ENCODE measurements around the gene PITPNM2. TPM values are rescaled to one million over a fixed set of nuclear protein-coding genes. Genes with fewer than 3 reads are reported as not detected.

Gene PITPNM2
- total RNA-seq, 1 donor from 2014 or later, result 16.5 TPM

- DNase-seq (ENCODE audit: low read depth), result no peak
These were observed 7.0 kb downstream of the PITPNM2 start for GRCh38 chr12:123143736-123144461.

- peak; percentile 51 for DNase-seq (ENCODE audit: low read depth)
These were observed 7.8 kb downstream of the PITPNM2 start for GRCh38 chr12:123142921-123143735.

GRCh38 chr12:123142518-123142840 lies 8.4 kb downstream of the PITPNM2 start:
- no peak for DNase-seq (ENCODE audit: low read depth)

GRCh38 chr12:123141615-123142517 lies 9.0 kb downstream of the PITPNM2 start:
- peak; percentile 96 for DNase-seq (ENCODE audit: low read depth)

GRCh38 chr12:123140676-123141614 lies 9.9 kb downstream of the PITPNM2 start:
- peak; percentile 15 for DNase-seq (ENCODE audit: low read depth)

GRCh38 chr12:123139926-123140675 lies 10.8 kb downstream of the PITPNM2 start:
- peak; percentile 83 for DNase-seq (ENCODE audit: low read depth)

- DNase-seq (ENCODE audit: low read depth), result no peak
These were observed 15.2 kb downstream of the PITPNM2 start for GRCh38 chr12:123135688-123136087.

GRCh38 chr12:123134826-123135225 lies 16.1 kb downstream of the PITPNM2 start:
- DNase-seq (ENCODE audit: low read depth), result no peak

GRCh38 chr12:123134271-123134671 lies 16.6 kb downstream of the PITPNM2 start:
- peak; percentile 80 for DNase-seq (ENCODE audit: low read depth)

GRCh38 chr12:123133701-123134100 lies 17.2 kb downstream of the PITPNM2 start:
- no peak for DNase-seq (ENCODE audit: low read depth)

GRCh38 chr12:123132951-123133619 lies 17.8 kb downstream of the PITPNM2 start:
- DNase-seq (ENCODE audit: low read depth), result no peak

- DNase-seq (ENCODE audit: low read depth), result no peak
These were observed 18.9 kb downstream of the PITPNM2 start for GRCh38 chr12:123131879-123132402.

GRCh38 chr12:123131291-123131832 lies 19.5 kb downstream of the PITPNM2 start:
- DNase-seq (ENCODE audit: low read depth), result peak; percentile 51

- no peak for DNase-seq (ENCODE audit: low read depth)
These were observed 21.3 kb downstream of the PITPNM2 start for GRCh38 chr12:123129621-123130020.

- DNase-seq (ENCODE audit: low read depth), result no peak
These were observed 23.8 kb downstream of the PITPNM2 start for GRCh38 chr12:123127182-123127495.

GRCh38 chr12:123126294-123127181 lies 24.4 kb downstream of the PITPNM2 start:
- DNase-seq (ENCODE audit: low read depth), result peak; percentile 98

GRCh38 chr12:123122626-123123025 lies 28.3 kb downstream of the PITPNM2 start:
- no peak for DNase-seq (ENCODE audit: low read depth)

- DNase-seq (ENCODE audit: low read depth), result no peak
These were observed 29.2 kb downstream of the PITPNM2 start for GRCh38 chr12:123121670-123122069.
